GM21786 (cell line): ENCODE measurements around the gene KCNT1.

ENCODE experiments used
- ATAC-seq: cut with Tn5 transposase; IDR thresholded peaks from one replicate; pipeline ENCODE4 v1.9.1; 2021; ENCODE audit not compliant: unreplicated experiment

KCNT1 gene

DNA sequence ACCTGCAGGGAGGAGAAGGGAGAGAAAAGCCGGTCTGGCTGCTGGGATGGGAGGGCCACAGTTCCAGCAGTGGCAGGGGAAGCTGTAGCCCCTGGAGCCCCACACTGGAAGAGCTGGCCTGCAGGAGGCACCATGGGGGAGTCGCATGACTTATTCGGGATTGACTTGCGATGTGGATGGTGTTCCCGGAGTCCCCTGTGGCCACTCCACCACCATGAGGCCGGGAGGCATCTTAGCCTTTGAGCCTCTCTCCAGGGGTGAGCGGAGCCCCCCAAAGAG, 92.0 kb downstream of the KCNT1 start:
- no peak for ATAC-seq

DNA sequence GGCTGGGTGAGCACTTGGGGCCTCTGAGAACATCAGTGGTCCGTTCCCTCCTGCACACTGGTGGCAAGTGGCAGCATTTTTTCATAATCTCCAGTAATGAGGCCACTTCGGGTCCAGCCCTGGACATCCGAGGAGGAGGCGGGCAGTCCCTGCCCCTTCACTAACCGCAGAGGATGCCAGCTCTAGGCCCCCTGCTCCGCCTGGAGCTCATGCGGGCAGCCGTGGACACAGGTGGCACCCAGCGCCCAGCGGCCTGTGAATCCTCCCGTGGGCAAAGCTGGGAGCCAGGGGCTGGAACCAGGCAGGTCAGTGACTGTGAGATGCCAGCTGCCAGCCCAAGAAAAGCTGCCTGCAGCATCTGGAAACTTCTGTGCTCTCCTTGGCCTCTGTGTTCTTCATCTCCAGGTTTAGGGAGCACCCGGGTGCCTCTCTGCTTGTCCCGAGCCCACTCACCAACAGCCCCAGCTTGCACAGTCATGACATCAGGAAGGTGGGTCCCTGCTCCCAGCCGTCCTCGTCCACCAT, 92.4 kb downstream of the KCNT1 start:
- no peak for ATAC-seq

DNA sequence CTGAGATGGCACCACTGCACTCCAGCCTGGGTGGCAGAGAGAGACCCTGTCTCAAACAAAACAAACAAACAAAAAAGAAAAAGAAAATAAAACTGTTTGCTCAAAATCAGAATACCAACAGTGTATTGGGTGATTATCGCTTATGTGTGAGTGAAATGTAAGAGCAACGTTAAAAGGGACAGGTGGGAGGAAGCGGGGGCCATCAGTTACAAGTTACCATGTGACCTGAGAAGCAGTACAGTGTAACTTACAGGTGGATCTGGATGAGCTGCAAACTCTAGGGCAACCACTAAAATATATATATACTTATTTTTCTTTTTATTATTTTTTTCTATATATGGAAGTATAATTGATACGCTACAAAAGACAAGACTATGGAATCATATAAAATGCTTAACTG, 93.4 kb downstream of the KCNT1 start:
- ATAC-seq, result no peak

DNA sequence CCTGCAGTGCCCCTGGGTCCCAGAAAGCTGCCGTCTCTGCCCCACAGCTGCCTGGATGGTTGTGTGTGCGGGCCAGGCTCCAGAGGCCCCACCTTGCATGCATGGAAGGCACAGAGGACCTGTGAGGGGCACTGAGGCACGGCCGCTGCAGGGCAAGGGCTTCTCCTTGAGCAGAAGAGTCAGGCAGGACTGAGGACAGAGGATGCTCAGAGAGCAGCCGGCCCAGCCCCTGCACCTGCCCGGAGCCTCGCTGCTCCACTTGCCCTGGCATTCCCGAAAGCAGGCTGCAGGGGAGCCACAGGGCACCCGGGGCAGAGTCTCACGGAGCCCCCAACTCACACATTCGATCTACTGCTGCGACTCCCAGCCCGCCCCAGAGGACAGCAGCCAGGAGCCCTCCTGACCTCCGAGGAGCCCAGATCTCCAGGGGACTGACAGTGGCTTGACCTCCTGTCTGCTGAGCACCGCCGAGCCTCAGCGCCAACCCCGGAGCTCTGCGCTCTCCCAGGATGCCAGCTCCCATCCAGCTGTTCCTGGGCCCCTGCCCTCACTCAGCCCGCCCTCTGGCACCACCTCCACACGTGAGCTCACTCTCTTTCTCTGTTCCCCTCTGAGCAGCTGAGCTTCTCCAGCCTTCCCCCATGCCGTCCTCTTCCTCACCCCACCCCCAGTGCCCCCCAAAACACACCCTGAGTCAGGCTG, 95.0 kb downstream of the KCNT1 start:
- no peak for ATAC-seq

DNA sequence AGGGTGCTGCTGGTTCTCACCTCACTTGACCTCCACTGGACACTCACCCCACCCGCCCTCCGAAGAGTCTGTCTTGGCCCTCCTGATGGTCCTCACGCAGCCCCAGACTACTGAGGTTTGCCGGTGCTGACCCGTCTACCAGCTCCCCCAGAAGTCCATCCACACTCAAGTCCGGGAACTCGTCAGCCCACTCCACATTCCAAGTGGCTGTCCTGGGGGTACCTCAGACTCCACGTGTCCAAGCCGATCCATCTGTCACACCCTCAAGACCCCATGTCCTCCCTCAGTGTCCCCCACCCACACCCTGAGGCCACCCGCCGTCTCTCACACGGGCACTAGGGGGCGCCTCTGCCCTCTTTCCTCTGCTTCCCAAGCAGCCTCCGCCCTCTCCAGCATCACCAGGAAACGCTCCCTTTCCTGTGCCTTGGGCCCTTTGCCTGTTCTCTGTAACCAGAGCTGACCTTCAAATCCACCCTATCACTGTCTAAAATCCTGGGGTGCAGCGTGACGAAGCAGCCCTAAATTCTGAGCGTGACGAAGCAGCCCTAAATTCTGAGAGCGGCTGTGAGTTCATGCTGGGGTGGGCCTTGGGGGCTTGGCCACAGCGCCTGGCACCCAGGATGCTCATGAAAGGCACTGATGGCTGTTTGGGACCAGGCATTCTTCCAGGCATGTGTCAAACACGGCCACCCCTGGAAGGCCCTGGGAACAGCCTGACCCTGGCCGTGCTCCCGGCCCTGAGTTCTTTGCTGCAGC, 95.7 kb downstream of the KCNT1 start:
- no peak for ATAC-seq

DNA sequence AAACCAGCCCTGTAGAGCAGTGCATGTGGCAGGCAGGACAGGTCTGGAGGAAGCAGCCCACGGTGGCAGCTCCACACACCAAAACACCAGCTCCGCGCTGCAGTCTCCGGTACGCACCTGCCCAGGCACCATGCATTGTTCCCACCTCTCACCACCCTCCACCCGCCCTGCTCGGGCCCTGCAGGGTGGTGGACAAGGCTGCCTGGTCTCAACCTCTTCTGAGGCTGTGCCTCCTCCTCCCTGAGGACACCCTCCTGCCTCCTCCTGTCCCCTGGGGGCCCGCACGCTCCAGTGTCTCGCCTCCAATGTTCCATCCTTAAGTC, 96.2 kb downstream of the KCNT1 start:
- no peak for ATAC-seq

DNA sequence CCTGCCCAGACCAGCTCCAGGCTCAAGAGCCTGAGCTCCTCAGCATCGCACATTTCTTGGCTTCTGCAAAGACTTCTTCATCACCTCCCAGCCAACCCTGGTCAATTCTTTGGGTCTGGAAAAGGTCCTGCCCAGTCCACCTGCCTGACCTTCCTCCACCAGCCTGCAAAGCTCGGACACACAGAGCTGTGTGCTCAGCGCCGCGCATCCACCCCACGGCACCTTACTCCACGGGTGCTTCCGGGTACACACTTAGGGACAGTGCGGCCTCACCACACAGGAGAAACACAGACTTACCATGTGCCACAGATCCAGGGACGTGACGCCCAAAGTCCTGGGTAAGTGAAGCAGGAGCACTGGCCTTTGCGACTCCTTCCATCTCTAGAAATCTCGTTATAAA, 97.3 kb downstream of the KCNT1 start:
- ATAC-seq, result no peak

DNA sequence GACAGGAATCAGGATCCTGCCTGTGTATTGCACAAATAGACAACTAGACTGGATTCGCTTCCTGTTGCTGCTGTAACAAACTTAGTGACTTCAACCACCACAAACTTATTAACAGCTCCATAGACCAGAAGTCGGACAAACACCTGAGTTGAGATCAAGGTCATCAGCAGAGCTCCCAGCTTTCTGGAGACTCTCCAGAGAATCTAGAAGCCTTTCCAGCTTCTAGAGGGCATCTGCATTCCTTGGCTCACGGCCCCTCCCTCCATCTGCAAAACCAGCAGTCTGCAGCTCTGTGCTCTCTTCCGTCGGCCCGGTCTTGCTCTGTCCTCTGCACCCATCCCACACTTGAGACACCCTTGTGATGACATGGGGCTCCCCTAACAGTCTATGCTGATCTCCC, 99.1 kb downstream of the KCNT1 start:
- no peak for ATAC-seq

DNA sequence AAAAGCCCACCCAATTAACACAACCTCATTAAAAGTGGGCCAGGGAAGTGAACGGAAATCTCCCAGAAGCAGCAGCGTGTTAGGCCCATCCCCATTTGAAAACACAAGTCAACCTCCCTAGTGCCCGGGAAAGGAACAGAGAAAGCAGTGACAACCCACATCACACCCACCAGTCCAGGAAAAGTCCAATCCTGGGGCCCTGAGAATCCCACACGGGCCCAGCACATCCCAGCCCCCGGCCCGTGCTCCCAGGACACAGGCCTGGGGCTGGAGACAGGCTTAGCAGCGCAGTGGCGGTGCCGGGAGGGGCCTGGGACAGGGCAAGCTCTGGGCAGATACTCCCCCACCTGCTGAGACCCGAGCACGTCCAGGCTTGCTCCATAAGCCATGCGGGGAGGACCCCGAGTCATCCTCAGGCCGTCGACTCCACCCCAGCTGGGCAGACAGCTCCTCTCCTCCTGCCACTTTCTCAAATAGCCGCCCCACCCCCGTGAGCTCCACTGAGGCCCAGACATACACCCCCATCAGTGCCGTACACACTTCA, 101.0 kb downstream of the KCNT1 start:
- ATAC-seq, result no peak

DNA sequence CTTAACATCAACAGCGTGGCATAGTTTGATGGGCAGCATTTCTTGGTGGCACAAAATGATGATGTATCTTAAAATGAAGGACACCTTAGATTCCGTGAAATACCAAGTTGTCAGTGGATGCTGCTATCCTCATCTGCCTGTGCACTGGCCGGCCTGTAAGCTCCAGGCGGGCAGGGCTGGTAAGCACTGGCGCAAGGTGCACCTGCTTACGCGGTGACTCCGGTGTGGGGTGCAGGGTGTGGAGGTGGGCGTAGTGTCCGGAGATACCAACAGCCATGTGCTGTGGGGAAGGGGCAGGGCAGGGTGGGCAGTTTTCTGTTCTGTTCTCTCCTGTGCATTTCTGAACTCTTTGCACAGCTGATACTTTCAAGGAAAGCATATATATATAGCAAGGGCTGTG, 101.5 kb downstream of the KCNT1 start:
- no peak for ATAC-seq

DNA sequence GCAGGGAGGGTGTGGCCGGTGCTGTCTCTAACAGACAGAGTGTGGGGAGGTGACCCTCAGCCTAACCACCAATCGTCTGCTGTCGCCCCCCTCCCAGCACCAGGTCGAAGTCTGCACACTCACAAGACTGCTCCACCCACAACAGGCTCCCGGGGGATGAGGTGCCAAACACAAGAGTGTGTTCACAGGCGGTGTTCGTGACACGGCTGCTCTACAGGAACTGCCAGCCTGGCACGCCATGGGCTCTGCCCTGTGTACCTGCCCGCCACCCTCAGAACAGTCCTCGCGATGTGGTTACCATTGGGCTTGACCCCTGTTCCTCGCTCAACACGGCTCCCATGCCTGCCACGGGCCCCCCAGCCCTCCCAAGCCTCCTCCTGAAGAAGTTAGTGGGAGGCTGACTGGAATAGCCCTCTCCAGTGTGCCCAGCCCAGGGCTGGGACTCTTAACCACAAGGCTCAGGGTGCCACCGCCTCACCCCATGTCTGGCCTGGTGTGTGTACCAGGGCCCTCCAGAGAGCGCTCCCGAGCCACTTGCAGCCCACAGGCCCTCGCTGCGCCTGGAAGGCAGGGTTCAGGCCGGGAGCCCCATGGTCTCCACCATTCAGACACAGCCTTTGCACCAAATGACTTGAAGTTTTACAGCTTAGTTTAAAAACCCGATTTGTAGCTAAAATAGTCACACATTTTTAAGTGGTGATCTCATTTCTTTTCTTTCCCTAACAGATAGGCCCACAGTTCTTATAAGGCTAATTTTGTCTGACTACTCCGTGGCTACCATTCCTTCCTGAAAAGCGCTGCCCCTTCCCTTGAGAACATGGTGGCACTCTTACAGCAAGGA, 102.8 kb downstream of the KCNT1 start:
- no peak for ATAC-seq

DNA sequence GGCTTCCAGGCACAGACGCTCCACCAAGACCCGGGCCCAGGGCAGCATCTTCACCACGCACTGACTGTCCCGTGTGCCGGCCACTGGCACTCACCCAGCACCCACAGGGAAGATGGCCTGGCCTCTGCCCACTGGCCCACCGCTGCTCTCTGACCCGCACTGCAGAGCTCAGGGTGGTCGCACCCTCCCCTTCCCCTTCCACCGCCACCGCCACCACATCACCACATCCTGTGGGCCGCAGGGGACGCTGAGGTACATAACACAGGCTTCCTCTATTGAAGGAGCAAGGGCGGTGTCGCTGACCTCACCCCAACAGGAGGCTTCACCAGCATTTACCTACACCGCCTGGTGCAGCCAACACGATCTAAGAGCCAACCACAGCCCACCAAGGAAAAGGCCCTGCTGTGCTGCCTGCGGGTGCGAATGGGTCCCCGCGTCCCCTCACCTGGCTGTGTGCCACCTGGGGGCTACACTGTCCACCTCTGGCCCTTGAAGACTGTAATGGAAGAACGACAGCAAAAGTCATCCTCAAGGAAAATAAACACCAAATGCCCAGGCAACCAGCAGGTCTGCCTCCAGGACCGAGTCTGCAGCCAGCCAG, 103.5 kb downstream of the KCNT1 start:
- ATAC-seq, result no peak

DNA sequence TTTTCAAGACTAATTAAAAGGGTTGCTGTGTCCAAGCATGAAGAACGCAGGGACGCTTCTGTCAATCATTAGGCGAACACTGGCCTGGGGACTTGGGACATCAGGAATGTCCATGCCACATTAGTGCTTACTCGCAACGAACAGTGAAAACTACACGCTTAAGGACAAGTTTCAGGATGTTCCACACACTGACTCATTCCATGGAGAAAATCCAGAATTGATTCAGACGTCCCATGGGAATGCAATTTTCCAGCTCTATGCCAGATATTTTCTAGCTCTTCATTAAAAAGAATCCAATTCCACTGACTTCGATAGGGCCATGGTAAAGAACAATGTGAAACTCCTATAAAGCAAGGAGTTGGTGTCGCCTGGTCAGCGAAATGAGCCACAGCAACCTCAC, 107.2 kb downstream of the KCNT1 start:
- ATAC-seq, result no peak

DNA sequence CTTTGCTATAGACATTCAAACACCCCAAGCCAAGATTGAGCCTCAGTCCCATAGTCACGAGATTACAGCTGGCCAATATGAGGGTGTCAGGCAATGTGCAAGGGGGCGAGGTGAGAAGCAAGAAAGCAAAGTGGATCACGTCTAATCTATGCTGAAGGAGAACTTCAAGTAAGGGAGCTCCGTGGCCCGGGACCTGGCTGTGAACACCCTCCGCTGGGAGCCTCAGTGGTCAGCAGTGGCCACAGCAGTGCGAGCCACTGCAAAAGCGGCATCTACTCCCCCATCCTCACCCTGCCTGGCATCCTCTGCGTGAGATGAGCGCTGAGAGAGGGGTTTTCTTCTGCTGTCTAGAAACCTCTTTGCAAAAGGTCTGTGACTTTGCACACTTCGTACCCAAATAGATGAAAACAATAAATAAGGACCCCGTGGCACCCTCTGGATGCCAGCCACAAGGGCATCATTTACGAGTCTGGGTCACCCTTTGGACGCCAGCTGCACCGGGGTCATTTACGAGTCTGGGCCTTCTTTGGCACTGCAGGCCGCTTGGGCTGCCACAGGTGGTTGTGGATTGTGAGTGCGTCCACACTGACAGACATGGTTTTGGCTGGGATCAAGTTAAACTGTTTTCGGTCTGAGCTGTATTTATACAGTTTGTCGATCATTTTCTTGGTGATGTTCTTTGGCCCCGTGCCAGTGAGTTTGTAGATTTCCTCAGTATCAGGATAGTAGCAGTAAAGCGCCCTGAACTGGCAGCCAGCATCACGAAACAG, 109.0 kb downstream of the KCNT1 start:
- ATAC-seq, result no peak

DNA sequence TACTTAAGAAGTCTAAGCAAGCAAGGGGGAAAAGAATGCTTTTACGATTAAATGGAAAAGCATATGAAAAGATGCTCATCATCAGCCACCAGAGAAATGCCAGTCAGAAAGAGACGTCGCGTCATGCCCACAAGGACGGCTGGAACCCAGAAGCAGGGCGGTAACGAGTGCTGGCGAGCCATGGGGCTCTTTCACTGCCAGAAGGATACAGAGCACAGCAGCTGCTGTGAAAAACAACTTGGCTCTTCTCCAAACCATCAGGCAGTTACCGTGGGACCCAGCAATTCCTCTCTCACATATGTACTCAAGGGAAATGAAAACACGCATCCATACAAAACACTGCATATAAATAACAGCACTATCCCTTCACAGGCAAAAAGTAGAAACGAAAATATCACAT, 109.8 kb downstream of the KCNT1 start:
- ATAC-seq, result no peak

DNA sequence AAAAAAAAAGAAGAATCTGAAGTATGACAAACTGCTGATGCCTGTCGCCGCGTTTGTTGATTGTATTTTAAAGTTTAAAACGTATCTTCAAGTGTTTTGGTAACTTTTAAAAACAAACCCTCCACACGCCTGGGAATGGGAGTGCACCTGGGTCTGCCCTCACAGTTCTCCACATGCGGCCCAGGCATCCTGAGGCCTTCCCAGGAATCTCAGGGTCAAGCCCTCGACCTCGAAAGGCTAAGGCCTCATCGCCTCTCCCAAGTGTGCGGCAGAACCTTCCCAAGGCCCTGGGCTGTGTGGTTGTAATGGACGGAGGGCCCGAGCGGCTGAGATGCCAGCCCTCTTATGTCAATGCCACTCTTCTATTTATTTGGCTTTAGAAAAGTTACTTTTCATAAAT, 111.0 kb downstream of the KCNT1 start:
- no peak for ATAC-seq

DNA sequence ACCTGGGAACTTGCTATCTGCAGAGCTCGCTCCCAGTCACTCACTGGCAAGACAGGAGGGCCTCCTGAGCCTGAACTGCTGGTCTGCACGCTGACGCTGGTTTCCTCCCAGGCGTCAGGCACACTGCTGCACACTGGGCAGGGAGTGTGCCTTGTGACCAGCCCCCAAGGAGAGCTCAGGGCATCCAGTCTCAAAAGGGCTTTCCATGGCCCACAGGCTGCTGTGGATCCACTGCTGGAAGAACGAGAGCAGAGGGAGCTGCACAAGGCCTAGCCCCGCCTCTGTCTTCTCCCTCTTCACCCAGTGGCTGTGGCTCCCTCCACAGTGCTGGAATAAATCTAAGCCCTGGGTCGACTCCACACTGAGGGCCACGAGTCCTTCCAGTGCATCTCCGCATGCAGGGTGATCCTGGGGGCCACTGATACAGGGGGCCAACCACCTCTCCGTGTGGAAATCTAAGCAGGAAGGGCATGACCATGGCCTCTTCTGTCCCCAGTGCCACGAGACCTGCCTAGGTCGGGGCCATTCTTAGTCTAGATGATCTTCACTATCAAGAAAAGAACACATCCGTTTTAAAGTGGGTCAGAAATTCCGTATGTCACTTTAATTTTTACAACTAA, 111.8 kb downstream of the KCNT1 start:
- no peak for ATAC-seq

DNA sequence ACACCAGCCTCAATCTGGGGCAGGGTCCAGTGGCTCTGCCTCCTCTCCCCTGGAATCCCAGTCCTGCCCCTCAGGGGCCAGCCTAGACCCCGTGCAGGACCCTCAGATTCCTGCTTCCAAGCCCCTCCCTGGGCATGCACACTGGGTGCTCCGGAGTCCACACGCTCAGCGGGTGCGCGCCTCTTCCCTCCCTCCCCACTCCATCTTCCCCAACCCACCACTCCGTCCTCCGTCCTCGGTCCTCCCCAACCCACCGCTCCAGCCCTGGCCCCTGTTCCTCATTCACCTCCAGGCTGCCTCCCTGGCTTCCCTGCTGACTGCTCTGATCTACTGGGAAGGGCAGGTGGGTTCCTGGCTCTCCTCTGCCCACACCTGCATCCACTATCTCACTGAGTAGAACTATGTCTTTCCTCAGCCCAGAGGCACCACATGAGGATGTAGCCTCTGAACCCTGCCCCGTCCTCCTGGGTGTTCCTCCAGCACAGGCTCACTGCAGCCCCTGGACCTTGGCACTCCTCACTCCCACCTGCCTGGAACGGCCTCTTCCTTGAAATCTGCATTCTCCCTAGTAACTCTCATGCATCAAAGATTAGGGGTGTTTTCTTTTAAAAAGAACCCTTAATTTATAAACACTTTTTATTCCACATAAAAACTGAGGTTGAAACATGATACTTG, 112.6 kb downstream of the KCNT1 start:
- ATAC-seq, result no peak

DNA sequence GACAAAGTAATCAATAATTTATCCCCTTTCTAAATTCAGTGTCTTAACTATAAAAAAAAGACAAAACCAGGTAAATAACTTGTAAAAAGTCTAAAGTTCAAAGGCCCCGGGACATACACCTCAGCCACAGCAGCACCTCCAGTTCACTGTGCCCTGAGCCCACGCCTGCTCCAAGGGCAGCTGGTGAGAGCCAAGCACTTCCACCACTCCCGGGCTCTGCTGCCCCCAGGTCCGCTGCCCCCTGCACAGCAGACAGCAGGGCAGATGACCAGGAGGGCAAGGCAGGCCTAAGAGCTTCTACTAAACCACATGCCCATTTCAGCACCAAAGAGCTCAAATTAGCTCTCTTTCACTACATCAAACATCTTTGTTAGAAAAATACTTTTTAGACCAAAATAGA, 113.4 kb downstream of the KCNT1 start:
- no peak for ATAC-seq
